ENCODE results near the gene CTXN2. TPM values are rescaled to one million over a fixed set of nuclear protein-coding genes. Genes with fewer than 3 reads are reported as not detected.

Gene CTXN2
- not detected for polyA plus RNA-seq (ENCODE audit: insufficient read length in 3 of 3)

- no peak for DNase-seq (ENCODE audit: low read depth in 3 of 3, low spot score in 2 of 3)
Observed at GRCh38 chr15:48191574-48192225, at the start of gene CTXN2. Gene CTXN2 (plus strand): TSS chr15:48191665. CDS start chr15:48201301, 9,636 bp downstream.

GRCh38 chr15:48143856-48144255 is 47.6 kb upstream of the CTXN2 start:
- DNase-seq (ENCODE audit: low read depth in 3 of 3, low spot score in 2 of 3): no peak

- no peak for DNase-seq (ENCODE audit: low read depth in 3 of 3, low spot score in 2 of 3)
Observed at GRCh38 chr15:48144889-48145288, 46.6 kb upstream of the CTXN2 start.

GRCh38 chr15:48145923-48146322 is 45.5 kb upstream of the CTXN2 start:
- DNase-seq (ENCODE audit: low read depth in 3 of 3, low spot score in 2 of 3): no peak

GRCh38 chr15:48147358-48147757 is 44.1 kb upstream of the CTXN2 start:
- no peak for DNase-seq (ENCODE audit: low read depth in 3 of 3, low spot score in 2 of 3)

GRCh38 chr15:48149858-48150257 is 41.6 kb upstream of the CTXN2 start:
- no peak for DNase-seq (ENCODE audit: low read depth in 3 of 3, low spot score in 2 of 3)

DNA sequence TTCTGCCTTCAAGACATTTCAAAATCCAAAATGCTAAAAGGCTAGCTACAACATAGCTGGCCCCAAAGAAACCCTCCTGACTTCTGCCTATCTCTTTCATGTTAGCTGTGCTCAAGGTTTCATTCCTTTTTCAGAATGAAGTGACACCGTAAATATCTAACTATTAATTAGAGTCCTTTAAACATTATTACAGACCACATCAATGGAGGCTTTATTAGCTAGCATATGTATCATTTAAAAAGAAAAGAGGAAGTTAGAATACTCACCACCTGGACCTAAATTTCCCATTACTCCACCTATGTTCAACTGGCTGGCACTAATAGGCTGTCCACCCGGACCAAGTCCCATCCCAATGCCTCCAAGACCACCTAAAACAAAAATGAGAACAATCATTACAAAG is 37.9 kb upstream of the CTXN2 start:
- DNase-seq (ENCODE audit: low read depth in 3 of 3, low spot score in 2 of 3): no peak

- no peak for DNase-seq (ENCODE audit: low read depth in 3 of 3, low spot score in 2 of 3)
Observed at GRCh38 chr15:48168616-48169015, 22.8 kb upstream of the CTXN2 start.

DNA sequence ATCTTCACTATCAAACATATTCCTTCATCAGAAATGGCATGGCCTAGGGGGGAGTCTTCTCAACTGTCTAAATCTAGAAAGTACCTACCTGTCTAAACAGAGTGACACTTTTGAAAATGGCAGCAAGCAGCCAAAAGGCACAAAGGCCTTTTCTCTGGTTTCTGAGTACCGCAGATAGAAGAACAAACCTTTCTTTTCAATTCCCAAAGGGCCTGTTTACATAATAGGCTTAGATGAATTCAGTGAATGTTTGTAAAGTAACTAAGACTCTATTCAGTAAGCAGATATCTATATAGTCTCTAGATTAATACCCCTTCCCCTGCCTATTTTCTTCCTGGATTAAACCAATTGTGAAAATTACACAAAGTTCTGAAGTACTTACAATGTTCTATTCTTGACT is 20.5 kb upstream of the CTXN2 start:
- DNase-seq (ENCODE audit: low read depth in 3 of 3, low spot score in 2 of 3): no peak

DNA sequence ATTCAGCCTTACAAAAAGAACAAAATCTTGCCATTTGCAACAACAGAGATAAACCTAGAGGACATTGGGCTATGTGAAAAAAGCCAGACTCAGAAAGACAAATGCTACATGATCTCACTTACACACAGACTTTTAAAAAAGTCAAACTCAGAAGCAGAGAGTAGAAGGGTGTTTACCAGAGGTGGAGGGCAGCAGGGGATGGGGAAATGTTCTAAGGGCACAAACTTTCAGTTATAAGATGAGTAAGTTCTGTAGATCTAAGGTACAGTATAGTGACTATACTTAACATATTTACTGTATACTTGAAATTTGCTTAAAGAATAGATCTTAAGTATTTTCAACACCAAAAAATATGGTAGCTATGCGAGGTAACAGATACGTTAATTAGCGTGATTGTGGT is 16.3 kb upstream of the CTXN2 start:
- DNase-seq (ENCODE audit: low read depth in 3 of 3, low spot score in 2 of 3): no peak

DNA sequence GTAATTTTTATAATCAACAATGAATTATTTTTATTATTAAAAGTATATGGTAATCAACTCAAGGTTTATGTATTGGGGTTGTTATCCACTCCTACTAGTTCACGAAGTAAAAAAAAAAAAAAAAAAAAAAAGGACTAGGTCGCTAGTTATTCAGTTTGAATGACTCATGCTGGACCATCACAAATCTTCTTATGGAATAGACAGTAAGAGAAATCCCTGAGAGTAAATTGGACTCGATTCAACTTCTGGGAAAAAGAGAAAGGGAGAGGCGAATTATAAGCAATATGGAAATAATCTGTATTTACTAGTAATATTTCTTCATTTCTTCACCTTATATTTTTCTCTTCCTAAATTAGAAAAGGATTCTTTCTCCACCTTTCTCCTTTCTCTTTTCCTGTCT is 15.4 kb upstream of the CTXN2 start:
- no peak for DNase-seq (ENCODE audit: low read depth in 3 of 3, low spot score in 2 of 3)

- no peak for DNase-seq (ENCODE audit: low read depth in 3 of 3, low spot score in 2 of 3)
Observed at GRCh38 chr15:48176957-48177356, 14.5 kb upstream of the CTXN2 start.

DNA sequence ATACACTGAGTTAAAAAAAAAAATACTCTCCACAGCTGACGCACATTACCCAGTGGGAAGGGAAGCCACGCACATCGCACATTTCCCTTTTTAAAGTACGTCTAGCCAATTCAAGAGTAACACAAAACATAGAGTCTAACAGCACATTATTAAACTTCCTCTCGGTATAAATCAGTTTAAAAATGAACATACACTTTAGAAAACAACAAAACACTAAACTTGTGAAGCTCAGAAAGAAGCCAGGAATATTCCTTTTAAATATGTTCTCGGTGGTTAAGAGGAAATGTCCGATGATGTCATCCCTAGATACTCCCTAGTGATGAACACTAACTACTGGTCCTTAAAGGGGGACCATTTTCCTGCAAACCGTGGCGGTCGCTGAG is 14.1 kb upstream of the CTXN2 start:
- DNase-seq (ENCODE audit: low read depth in 3 of 3, low spot score in 2 of 3): peak; percentile 36 to 53 (median 47)

GRCh38 chr15:48177766-48178647 is 13.5 kb upstream of the CTXN2 start, which contains the start of gene MYEF2:
Gene MYEF2 (minus strand): TSS chr15:48178295. CDS start chr15:48178237, 58 bp downstream.
- peak in 2 of 3 donors; percentile 62 to 76 for DNase-seq (ENCODE audit: low read depth in 3 of 3, low spot score in 2 of 3)

GRCh38 chr15:48178648-48178931 is 12.9 kb upstream of the CTXN2 start:
- DNase-seq (ENCODE audit: low read depth in 3 of 3, low spot score in 2 of 3): no peak

GRCh38 chr15:48182749-48183148 is 8.7 kb upstream of the CTXN2 start:
- no peak for DNase-seq (ENCODE audit: low read depth in 3 of 3, low spot score in 2 of 3)

DNA sequence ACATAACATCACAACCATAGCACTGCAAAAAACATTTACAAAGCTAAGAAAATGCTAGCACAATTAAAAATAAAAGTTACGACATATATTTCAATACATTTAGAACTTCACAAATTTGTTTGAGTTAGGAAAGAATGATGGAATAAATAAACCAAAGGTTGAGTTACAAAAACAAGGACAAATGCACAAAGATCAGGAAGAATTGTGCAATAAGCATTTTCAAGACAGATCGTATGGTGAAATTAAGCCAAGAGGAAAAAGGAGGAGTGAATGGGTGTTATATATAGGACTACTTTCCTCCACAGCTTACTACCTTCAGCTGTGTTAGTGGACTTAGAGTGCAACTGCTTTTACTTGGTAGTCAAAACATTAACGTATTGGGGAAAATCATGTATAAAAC is 5.9 kb upstream of the CTXN2 start:
- no peak for DNase-seq (ENCODE audit: low read depth in 3 of 3, low spot score in 2 of 3)

DNA sequence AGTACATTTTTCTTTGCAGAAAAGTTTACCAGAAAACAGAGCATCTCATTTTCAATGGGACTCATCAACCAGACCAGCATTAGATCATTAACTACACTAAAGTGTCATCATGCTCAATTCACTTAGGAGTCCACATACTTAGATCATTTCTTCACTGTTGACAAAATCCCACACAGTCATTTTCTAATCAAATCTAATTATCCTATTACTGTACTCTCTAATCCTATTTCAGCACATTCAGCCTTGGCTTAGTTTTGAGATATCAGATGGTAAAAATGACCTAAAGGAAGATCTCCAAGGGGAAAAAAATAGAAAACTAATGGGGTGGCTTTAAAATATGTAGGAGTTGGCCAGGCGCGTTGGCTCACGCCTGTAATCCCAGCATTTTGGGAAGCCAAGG is 5.2 kb upstream of the CTXN2 start:
- no peak for DNase-seq (ENCODE audit: low read depth in 3 of 3, low spot score in 2 of 3)

DNA sequence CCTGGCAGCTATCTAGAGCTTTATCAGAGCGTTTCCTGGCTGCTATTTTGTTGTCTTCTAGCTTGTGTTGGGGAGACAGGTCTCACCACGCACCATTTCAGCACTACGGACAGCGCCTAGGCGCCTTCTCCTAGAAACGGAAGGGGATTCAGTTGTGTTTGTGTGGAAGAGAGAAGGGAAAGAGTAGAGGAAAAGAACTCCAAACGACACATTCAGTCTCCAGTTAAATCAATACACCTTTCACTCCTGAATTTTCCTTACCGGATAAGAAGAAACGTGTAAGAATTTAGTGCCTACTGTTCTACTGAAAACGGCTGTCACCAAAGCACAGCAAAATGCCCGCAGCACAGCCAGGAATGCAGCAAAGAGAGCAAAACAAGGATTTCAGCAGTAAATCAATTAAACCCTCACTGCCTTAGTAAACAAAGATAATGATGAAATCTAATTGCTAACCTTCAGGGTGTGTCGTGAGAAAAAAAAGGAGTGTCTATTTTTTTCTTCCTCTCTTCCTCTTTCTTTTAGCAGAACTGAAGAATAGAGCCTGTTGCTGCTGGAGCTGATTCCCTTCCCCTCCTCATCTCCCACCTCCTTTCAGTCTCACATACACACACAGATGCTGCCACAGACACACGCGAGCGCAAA is 412 bp upstream of the CTXN2 start:
- peak; percentile 81 to 87 (median 86) for DNase-seq (ENCODE audit: low read depth in 3 of 3, low spot score in 2 of 3)

DNA sequence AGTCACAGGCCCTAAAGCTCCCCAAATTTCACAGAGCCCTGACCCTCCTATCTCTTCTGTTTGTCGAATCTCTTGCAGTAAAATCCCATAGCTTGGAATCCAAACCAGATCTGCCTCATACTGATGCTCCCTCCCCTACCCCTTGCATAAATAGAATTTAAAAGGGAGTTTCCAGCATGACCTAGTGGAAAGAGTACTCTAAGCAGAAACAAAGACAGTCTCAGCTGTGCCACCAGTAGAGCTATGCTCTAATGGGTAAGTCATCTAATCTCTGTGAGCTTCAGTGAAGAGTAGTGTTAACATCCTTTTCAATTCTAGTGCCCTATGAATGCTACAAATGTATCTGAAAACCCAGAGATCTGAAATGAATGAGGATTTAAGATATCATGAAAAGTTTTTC is 10.6 kb downstream of the CTXN2 start:
- DNase-seq (ENCODE audit: low read depth in 3 of 3, low spot score in 2 of 3): no peak

DNA sequence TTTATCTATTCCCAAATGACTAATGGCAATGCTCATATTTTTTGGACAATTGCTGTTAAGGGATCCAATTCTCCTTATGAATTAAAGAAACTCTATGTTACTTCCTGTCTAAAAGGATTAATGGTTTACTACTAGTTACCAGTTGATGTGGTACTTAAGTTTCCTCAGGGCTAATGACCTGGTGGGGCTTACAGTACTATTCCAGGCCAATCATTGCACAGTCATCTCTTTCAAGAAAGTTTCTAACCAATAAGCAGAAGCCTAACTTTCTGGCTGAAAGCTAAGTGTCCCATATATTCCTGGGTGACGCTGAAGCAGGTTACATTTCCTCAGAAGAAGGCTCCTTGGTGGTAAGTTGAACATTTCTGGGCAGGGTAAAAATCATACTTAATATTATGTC is 14.5 kb downstream of the CTXN2 start, which contains the start of gene SLC12A1:
SLC12A1 (plus strand) TSS at position 322 of the 400 bp plus-strand sequence. CDS start 1,418 bp downstream, outside the sequence.
- no peak for DNase-seq (ENCODE audit: low read depth in 3 of 3, low spot score in 2 of 3)

GRCh38 chr15:48221261-48221660 is 29.8 kb downstream of the CTXN2 start:
- DNase-seq (ENCODE audit: low read depth in 3 of 3, low spot score in 2 of 3): no peak
